ENCODE data around the gene ACVR2A.

Gene ACVR2A

GRCh38 chr2:147854557-147855134, 9.8 kb downstream of the ACVR2A start:
- ChIA-PET POLR2A (no interaction called here), CTCF (interaction anchor here (1.1 to 1.2 kb wide), 2 partner anchors 8 to 11 kb away, joined by 4 read pairs; no protein-coding TSS in a partner anchor)
- no peak for TF ChIP-seq CTCF (IDR thresholded peaks at IDR 0.05; ENCODE audit: control extremely low read depth, extremely low read depth, low read depth, missing control alignments)
- DNase-seq (ENCODE audit: extremely low spot score) = no peak

GRCh38 chr2:147855316-147855715, 10.5 kb downstream of the ACVR2A start:
- ChIA-PET CTCF (interaction anchor here (1.1 kb wide), 1 partner anchor 9 kb away, joined by 4 read pairs; no protein-coding TSS in a partner anchor), POLR2A (no interaction called here)

GRCh38 chr2:147855977-147856376, 11.1 kb downstream of the ACVR2A start:
- ChIA-PET POLR2A (no interaction called here), CTCF (interaction anchor here (1.6 kb wide), 1 partner anchor 11 kb away, joined by 3 read pairs; no protein-coding TSS in a partner anchor)
- TF ChIP-seq CTCF (IDR thresholded peaks at IDR 0.05; ENCODE audit: control extremely low read depth, extremely low read depth, low read depth, missing control alignments) = no peak
- DNase-seq (ENCODE audit: extremely low spot score) = no peak

More at GRCh38 chr2:147855316-147855715, 10.5 kb downstream of the ACVR2A start:
- no peak for TF ChIP-seq CTCF (IDR thresholded peaks at IDR 0.05; ENCODE audit: control extremely low read depth, extremely low read depth, low read depth, missing control alignments)
- no peak for DNase-seq (ENCODE audit: extremely low spot score)

- POLR2A ChIA-PET = no interaction called here
- DNase-seq (ENCODE audit: extremely low spot score) = no peak
- CTCF ChIA-PET = interaction anchor here (1.1 to 1.2 kb wide), 2 partner anchors 18 to 49 kb away, joined by 3 to 4 read pairs; no protein-coding TSS in a partner anchor
- TF ChIP-seq CTCF (IDR thresholded peaks at IDR 0.05; ENCODE audit: control extremely low read depth, extremely low read depth, low read depth, missing control alignments) = no peak
These were observed 15.2 kb downstream of the ACVR2A start for GRCh38 chr2:147860009-147860408.

- POLR2A ChIA-PET = no interaction called here
- CTCF ChIA-PET = no interaction called here
- TF ChIP-seq CTCF (IDR thresholded peaks at IDR 0.05; ENCODE audit: control extremely low read depth, extremely low read depth, low read depth, missing control alignments) = no peak
- DNase-seq (ENCODE audit: extremely low spot score) = no peak
These were observed 18.2 kb downstream of the ACVR2A start for GRCh38 chr2:147862859-147863516.

- no peak for TF ChIP-seq CTCF (IDR thresholded peaks at IDR 0.05; ENCODE audit: control extremely low read depth, extremely low read depth, low read depth, missing control alignments)
- DNase-seq (ENCODE audit: extremely low spot score) = no peak
- CTCF ChIA-PET = no interaction called here
- POLR2A ChIA-PET = no interaction called here
These were observed 19.0 kb downstream of the ACVR2A start for GRCh38 chr2:147863835-147864234.
